Umbilical cord (tissue), 2 donors: ENCODE measurements around the gene CSH2. TPM values are rescaled to one million over a fixed set of nuclear protein-coding genes. Genes with fewer than 3 reads are reported as not detected.
"Not testable (repeated sequence)": the region's sequence is repeated elsewhere in the genome, so short reads cannot be mapped to it uniquely, and the experiment has no call there.

Experiments used
- DNase-seq: peaks from one replicate; pipeline ENCODE4 v3.0.0-alpha.2; 2015; ENCODE audit warnings: low spot score
- total RNA-seq: library from RNA; depleted of rRNA; stranded (reverse); fragments of >200 nt; gene quantifications from one replicate; pipeline ENCODE4 v1.2.3, GENCODE V29; 2014; ENCODE audit warnings: low replicate concordance; ENCODE audit not compliant: insufficient read depth

CSH2 gene
- total RNA-seq, 1 donor from 2014 or later = 4.3 TPM

DNA sequence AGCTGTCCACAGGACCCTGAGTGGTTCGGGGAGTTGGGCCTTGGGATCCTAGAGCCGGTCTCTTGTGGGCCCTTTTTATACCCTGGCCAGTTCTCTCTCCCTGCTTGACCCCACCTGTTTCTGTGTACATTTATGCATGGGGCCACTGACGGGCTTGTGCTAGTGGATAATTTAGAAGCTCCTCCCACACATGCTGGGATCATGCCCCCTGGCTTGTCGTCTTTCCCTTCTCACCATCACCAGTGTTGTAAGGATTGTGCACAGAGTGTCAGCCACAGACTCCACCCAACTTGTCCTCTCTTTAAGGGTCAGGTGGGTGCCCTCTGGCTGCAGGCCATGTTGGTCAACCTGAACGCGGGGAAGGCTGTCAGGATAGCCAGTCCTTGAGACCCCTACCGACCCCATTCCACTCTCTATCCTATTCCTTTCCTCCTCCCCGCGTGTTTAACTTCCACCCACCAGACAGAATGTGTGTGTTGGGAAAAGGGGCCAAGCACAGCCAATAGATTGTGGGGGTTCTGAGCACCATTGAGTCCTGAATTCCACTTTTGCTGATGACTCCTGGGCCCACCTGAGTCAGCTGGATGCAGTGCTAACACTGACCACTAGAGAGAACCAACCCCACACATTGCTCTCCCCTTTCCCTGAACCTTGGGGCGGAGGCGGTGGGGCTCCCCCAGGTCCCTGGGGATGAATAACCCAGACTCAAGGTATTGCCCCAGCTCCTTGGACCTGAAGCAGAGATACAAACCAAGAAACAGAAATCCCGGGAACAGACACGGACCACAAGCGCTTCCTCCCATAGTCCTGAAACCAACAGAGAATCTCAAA lies 23.3 kb upstream of the CSH2 start, which contains the start of gene CSH1:
Gene CSH1 (minus strand): TSS at position 51 of the 831 bp plus-strand sequence. CDS start 63 bp downstream, outside the sequence.
- DNase-seq = not testable (repeated sequence)

DNA sequence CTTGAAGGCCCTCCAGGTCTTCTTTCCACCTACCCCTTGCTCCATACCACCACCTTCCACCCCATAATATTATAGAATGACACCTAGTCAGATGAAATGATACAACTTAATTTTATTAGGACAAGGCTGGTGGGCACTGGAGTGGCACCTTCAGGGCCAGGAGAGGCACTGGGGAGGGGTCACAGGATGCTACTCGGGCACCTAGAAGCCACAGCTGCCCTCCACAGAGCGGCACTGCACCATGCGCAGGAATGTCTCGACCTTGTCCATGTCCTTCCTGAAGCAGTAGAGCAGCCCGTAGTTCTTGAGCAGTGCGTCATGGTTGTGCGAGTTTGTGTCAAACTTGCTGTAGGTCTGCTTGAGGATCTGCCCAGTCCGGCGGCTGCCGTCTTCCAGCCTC lies 21.3 kb upstream of the CSH2 start:
- DNase-seq = not testable (repeated sequence)

GRCh38 chr17:63894021-63894420 lies 20.5 kb upstream of the CSH2 start:
- not testable (repeated sequence) for DNase-seq

DNA sequence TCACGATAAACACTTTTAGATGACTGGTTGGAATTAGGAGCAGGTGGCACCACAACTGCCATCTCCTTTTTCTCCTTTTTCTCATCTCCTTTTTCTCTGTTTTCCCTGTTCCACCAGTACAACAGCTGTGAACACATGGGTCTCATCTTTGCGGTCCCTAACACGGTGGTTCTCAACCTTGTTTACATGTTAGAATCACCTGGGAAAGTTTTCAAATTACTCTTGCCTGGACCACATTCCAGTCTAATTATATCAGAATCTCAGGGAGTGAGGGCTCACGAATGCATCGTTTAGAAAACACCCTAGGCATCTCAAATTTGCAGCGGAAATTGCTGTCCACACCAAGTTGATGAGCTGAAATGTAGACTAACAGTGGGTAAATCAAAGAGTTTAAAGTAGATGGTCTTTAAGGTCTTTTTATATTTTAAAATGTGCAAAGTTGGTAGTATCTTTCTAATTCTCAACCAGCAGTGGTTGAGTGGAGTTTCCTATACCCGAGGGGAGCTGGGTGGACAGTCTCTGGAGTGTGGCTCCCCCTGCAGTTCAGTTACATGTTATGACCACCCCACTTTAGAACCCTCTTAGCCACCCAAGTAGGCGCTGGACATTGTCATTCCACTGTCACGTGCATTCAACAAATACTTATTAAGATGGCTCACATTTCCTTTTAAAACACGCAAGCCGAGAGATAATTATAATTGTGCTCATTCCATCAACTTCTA lies 19.0 kb upstream of the CSH2 start:
- not testable (repeated sequence) for DNase-seq

GRCh38 chr17:63889026-63889848 lies 15.8 kb upstream of the CSH2 start:
- DNase-seq = peak; percentile 20

DNA sequence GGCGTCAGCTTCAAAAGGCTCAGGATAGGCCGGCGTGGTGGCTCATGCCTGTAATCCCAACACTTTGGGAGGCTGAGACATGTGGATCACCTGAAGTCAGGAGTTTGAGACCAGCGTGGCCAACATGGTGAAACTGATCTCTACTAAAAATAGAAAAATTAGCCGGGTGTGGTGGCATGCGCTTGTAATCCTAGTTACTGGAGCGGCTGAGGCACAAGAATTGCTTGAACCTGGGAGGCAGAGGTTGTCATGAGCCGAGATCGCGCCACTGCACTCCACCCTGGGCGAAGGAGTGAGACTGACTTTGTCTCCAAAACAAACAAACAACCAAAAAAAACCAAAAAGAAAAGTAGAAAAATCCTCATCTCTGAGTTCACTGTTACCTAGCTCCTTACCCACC lies 11.6 kb upstream of the CSH2 start:
- not testable (repeated sequence) for DNase-seq

- not testable (repeated sequence) for DNase-seq
Measured at GRCh38 chr17:63882626-63883126, 9.2 kb upstream of the CSH2 start.

DNA sequence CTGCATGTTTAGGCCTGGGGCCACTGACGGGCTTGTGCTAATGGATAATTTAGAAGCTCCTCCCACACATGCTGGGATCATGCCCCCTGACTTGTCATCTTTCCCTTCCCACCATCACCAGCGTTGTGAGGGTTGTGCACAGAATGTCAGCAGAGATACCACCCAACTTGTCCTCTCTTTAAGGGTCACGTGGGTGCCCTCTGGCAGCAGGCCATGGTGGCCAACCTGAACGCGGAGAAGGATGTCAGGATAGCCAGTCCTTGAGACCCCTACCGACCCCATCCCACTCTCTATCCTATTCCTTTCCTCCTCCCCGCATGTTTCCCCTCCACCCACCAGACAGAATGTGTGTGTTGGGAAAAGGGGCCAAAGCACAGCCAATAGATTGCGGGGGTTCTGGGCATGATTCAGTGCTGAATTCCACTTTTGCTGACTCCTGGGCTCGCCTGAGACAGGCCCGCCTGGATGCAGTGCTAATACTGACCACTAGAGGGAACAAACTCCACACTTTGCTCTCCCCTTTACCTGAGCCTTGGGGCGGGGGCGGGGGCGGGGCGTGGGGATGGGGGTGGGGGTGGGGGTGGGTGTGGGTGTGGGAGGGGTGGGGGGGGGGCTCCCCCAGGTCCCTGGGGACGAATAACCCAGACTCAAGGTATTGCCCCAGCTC lies 8.6 kb upstream of the CSH2 start, which contains the start of gene GH2:
Gene GH2 (minus strand): TSS at position 10 of the 667 bp plus-strand sequence. CDS start 143 bp downstream, outside the sequence.
- peak; percentile 13 for DNase-seq

GRCh38 chr17:63881337-63881736 lies 7.9 kb upstream of the CSH2 start:
- not testable (repeated sequence) for DNase-seq

GRCh38 chr17:63880706-63881105 lies 7.2 kb upstream of the CSH2 start:
- no peak for DNase-seq

DNA sequence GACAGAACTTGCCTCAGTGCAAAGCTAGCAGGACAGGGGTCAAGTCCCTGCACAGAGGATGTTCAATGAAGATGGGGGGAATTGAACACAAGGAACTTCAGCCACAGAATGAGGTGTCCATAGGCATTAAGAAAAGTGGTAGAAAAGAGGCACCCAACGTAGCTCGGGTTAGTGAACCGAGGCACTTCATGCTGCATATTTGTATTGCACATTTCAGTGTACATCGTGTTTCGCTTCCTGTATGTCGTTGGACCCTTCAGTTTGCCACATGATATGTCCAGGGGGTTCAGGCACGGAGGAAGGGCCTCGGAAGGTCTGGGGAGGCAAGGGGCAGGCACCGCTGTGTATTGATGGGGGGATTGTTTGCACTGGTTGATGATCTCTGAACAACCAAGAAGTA lies 4.9 kb upstream of the CSH2 start:
- not testable (repeated sequence) for DNase-seq

GRCh38 chr17:63874693-63875092 lies 1.2 kb upstream of the CSH2 start:
- DNase-seq = not testable (repeated sequence)

DNA sequence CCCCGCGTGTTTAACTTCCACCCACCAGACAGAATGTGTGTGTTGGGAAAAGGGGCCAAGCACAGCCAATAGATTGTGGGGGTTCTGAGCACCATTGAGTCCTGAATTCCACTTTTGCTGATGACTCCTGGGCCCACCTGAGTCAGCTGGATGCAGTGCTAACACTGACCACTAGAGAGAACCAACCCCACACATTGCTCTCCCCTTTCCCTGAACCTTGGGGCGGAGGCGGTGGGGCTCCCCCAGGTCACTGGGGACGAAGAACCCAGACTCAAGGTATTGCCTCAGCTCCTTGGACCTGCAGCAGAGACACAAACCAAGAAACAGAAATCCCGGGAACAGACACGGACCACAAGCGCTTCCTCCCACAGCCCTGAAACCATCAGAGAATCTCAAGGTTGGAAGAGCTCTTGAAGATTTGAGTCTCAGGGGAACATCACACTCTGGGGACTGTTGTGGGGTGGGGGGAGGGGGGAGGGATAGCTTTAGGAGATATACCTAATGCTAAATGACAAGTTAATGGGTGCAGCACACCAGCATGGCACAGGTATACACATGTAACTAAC lies 667 bp upstream of the CSH2 start:
- not testable (repeated sequence) for DNase-seq

GRCh38 chr17:63871646-63872365 lies 1.7 kb downstream of the CSH2 start:
- not testable (repeated sequence) for DNase-seq

DNA sequence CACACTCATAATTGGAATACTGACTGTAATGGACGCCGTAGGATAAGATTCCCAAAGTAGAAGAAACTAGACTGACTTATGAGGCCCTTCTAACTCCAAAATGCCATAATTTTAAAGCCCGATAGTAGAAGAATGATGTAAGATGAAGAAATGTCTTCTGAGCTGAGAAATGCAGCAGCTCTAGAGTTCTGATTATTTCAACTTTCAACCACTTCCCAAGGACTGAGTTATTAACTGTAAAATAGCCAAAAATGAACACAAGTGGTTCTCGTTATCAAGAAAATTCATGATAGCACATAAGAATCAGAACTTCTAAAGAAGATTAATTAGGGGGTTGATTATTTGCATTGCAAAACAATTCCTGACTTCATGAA lies 3.2 kb downstream of the CSH2 start:
- DNase-seq = not testable (repeated sequence)

- DNase-seq = not testable (repeated sequence)
Measured at GRCh38 chr17:63869491-63870291, 3.8 kb downstream of the CSH2 start.

DNA sequence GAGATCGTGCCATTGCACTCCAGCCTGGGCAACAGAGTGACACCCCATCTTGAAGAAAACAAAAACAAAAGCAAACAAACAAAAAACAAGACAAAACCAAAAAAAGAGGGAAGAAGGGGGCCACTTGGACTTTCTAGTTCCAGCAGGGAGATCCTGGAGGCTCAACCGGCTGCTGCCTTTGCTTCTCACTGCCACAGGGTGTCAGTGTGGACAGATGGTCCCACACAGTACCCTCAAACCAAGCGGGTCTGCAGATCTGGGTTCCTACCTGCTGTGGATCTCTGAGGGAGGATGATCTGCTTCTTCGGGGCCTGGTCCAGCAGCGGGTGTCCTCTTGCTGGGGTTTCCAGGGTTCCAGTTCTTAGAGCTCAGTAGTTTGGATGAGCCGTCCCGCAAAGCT lies 6.9 kb downstream of the CSH2 start:
- not testable (repeated sequence) for DNase-seq

- no peak for DNase-seq
Measured at GRCh38 chr17:63859257-63859656, 14.2 kb downstream of the CSH2 start.

- not testable (repeated sequence) for DNase-seq
Measured at GRCh38 chr17:63856425-63856824, 17.1 kb downstream of the CSH2 start.
